Measurements from ENCODE around the gene NGEF. TPM values are rescaled to one million over a fixed set of nuclear protein-coding genes. Genes with fewer than 3 reads are reported as not detected.

Gene NGEF
- total and polyA plus RNA-seq, 4 donors = 10.6 to 22.6 (median 10.8) TPM

GRCh38 chr2:233023761-233024410 is 10.8 kb upstream of the NGEF start:
- no peak for DNase-seq (ENCODE audit: low spot score)
- no peaks in the 10 kb centered on the region for H3K9me3 ChIP-seq (ENCODE audit: control insufficient read depth in 4 of 4, low read length in 3 of 4)
- WGBS = 95% methylated on average over 14 of the region's 14 CpGs
- H3K27ac ChIP-seq (ENCODE audit: low read depth in 1 of 2, low read length in 2 of 2) = no peak overlapping the region
- no peak overlapping the region for H3K4me3 ChIP-seq (ENCODE audit: low read depth in 1 of 3, low read length in 3 of 3)
- no peaks in the 10 kb centered on the region for H3K4me1 ChIP-seq (ENCODE audit: control insufficient read depth in 4 of 4, insufficient read depth in 4 of 4, low read length in 3 of 4)
- H3K36me3 ChIP-seq (ENCODE audit: control insufficient read depth in 4 of 4, insufficient read depth in 3 of 4, low read depth in 1 of 4, low read length in 3 of 4) = no peaks in the 10 kb centered on the region
- TF ChIP-seq GABPA (IDR thresholded peaks at IDR 0.05 in 1 of 2, conservative IDR thresholded peaks at IDR 0.05 in 1 of 2) = no peak
- no peak for TF ChIP-seq ATF3 (IDR thresholded peaks at IDR 0.05)
- TF ChIP-seq HNF4A (conservative IDR thresholded peaks at IDR 0.05) = no peak
- no peak for TF ChIP-seq SP1 (IDR thresholded peaks at IDR 0.05)
- H3K27me3 ChIP-seq (ENCODE audit: control insufficient read depth in 4 of 4, insufficient read depth in 4 of 4, low read length in 3 of 4) = no peaks in the 10 kb centered on the region
- H3K9ac ChIP-seq (ENCODE audit: low read depth in 1 of 2, low read length in 2 of 2) = no peak overlapping the region

GRCh38 chr2:233023007-233023760 is 10.1 kb upstream of the NGEF start:
- no peak for TF ChIP-seq MAX (IDR thresholded peaks at IDR 0.05)
- TF ChIP-seq CTCF (IDR thresholded peaks at IDR 0.05; ENCODE audit: low read depth, low read length, missing input control) = no peak
- TF ChIP-seq EGR1 (IDR thresholded peaks at IDR 0.05; ENCODE audit: low read depth in 2 of 2) = no peak
- TF ChIP-seq FOXA2 (IDR thresholded peaks at IDR 0.05) = no peak
- TF ChIP-seq FOXA1 (IDR thresholded peaks at IDR 0.05) = no peak
- no peak for TF ChIP-seq JUND (IDR thresholded peaks at IDR 0.05)
- TF ChIP-seq YY1 (IDR thresholded peaks at IDR 0.05) = no peak
- no peak for TF ChIP-seq NR2F2 (IDR thresholded peaks at IDR 0.05)
- TF ChIP-seq SP1 (IDR thresholded peaks at IDR 0.05) = no peak
- TF ChIP-seq RXRA (IDR thresholded peaks at IDR 0.05) = no peak
- no peak for TF ChIP-seq ATF3 (IDR thresholded peaks at IDR 0.05)
- TF ChIP-seq HNF4A (conservative IDR thresholded peaks at IDR 0.05) = no peak
- no peak for TF ChIP-seq GABPA (IDR thresholded peaks at IDR 0.05 in 1 of 2, conservative IDR thresholded peaks at IDR 0.05 in 1 of 2)
- Histone ChIP-seq H3K9ac (ENCODE audit: low read depth in 1 of 2, low read length in 2 of 2) (no peak overlapping the region), H3K27me3 (ENCODE audit: control insufficient read depth in 4 of 4, insufficient read depth in 4 of 4, low read length in 3 of 4) (no peaks in the 10 kb centered on the region), H3K36me3 (ENCODE audit: control insufficient read depth in 4 of 4, insufficient read depth in 3 of 4, low read depth in 1 of 4, low read length in 3 of 4) (no peaks in the 10 kb centered on the region), H3K9me3 (ENCODE audit: control insufficient read depth in 4 of 4, low read length in 3 of 4) (no peaks in the 10 kb centered on the region), H3K4me3 (ENCODE audit: low read depth in 1 of 3, low read length in 3 of 3) (no peak overlapping the region), H3K4me1 (ENCODE audit: control insufficient read depth in 4 of 4, insufficient read depth in 4 of 4, low read length in 3 of 4) (no peaks in the 10 kb centered on the region), H3K27ac (ENCODE audit: low read depth in 1 of 2, low read length in 2 of 2) (no peak overlapping the region)
- DNase-seq (ENCODE audit: low spot score) = no peak
- WGBS = 96% methylated on average over 18 of the region's 18 CpGs

- Histone ChIP-seq H3K27ac (ENCODE audit: low read depth in 1 of 2, low read length in 2 of 2) (no peak overlapping the region), H3K4me3 (ENCODE audit: low read depth in 1 of 3, low read length in 3 of 3) (no peak overlapping the region), H3K4me1 (ENCODE audit: control insufficient read depth in 4 of 4, insufficient read depth in 4 of 4, low read length in 3 of 4) (no peaks in the 10 kb centered on the region), H3K27me3 (ENCODE audit: control insufficient read depth in 4 of 4, insufficient read depth in 4 of 4, low read length in 3 of 4) (no peaks in the 10 kb centered on the region), H3K9ac (ENCODE audit: low read depth in 1 of 2, low read length in 2 of 2) (no peak overlapping the region), H3K9me3 (ENCODE audit: control insufficient read depth in 4 of 4, low read length in 3 of 4) (no peaks in the 10 kb centered on the region), H3K36me3 (ENCODE audit: control insufficient read depth in 4 of 4, insufficient read depth in 3 of 4, low read depth in 1 of 4, low read length in 3 of 4) (no peaks in the 10 kb centered on the region)
- no peak for DNase-seq (ENCODE audit: low spot score)
- TF ChIP-seq GABPA (IDR thresholded peaks at IDR 0.05 in 1 of 2, conservative IDR thresholded peaks at IDR 0.05 in 1 of 2) = no peak
- no peak for TF ChIP-seq MAX (IDR thresholded peaks at IDR 0.05)
- no peak for TF ChIP-seq SP1 (IDR thresholded peaks at IDR 0.05)
- TF ChIP-seq EGR1 (IDR thresholded peaks at IDR 0.05; ENCODE audit: low read depth in 2 of 2) = no peak
- no peak for TF ChIP-seq JUND (IDR thresholded peaks at IDR 0.05)
- TF ChIP-seq ZBTB33 (IDR thresholded peaks at IDR 0.05) = no peak
- TF ChIP-seq FOXA2 (IDR thresholded peaks at IDR 0.05) = no peak
- no peak for TF ChIP-seq FOXA1 (IDR thresholded peaks at IDR 0.05)
- no peak for TF ChIP-seq CTCF (IDR thresholded peaks at IDR 0.05; ENCODE audit: low read depth, low read length, missing input control)
- no peak for TF ChIP-seq YY1 (IDR thresholded peaks at IDR 0.05)
- TF ChIP-seq ATF3 (IDR thresholded peaks at IDR 0.05) = no peak
- no peak for TF ChIP-seq RXRA (IDR thresholded peaks at IDR 0.05)
- TF ChIP-seq NR2F2 (IDR thresholded peaks at IDR 0.05) = no peak
- 86% methylated on average over 8 of the region's 8 CpGs for WGBS
Measured at GRCh38 chr2:233022561-233022960, 9.5 kb upstream of the NGEF start.
